H9 (cell line): ENCODE results near the gene SYNPO2. TPM values are rescaled to one million over a fixed set of nuclear protein-coding genes. Genes with fewer than 3 reads are reported as not detected.

Experiments used
- DNase-seq: peaks from one replicate; pipeline ENCODE4 v3.0.0-alpha.2; 2017
- H2AFZ ChIP-seq: one replicate; pipeline ENCODE4 v1.6.1; 2013; ENCODE audit warnings: mild to moderate bottlenecking, low read length, control low read depth, moderate library complexity
- H2AK5ac ChIP-seq: 2 replicates; pipeline ENCODE4 v1.6.1; 2013; ENCODE audit warnings: low read length, control low read depth, mixed read lengths; ENCODE audit not compliant: insufficient read length
- H2BK120ac ChIP-seq: one replicate; pipeline ENCODE4 v1.6.1; 2013; ENCODE audit warnings: low read depth, mild to moderate bottlenecking, low read length, control low read depth, inconsistent platforms; ENCODE audit not compliant: poor library complexity, severe bottlenecking
- H2BK12ac ChIP-seq: 2 replicates; pipeline ENCODE4 v1.6.1; 2013; ENCODE audit warnings: low read length, control low read depth, mixed read lengths, low read depth; ENCODE audit not compliant: insufficient read length
- H2BK15ac ChIP-seq: 2 replicates; pipeline ENCODE4 v1.6.1; 2013; ENCODE audit warnings: low read depth, low read length, control low read depth
- H2BK20ac ChIP-seq: one replicate; pipeline ENCODE4 v1.6.1; 2013; ENCODE audit warnings: low read depth, mild to moderate bottlenecking, low read length, control low read depth, inconsistent platforms; ENCODE audit not compliant: poor library complexity, severe bottlenecking
- H2BK5ac ChIP-seq: 2 replicates; pipeline ENCODE4 v1.6.1; 2013; ENCODE audit warnings: low read length, control low read depth, mixed read lengths; ENCODE audit not compliant: insufficient read length
- H3K14ac ChIP-seq: 2 replicates; pipeline ENCODE4 v1.6.1; 2013; ENCODE audit warnings: low read length, control low read depth; ENCODE audit not compliant: insufficient read depth
- H3K18ac ChIP-seq: 2 replicates; pipeline ENCODE4 v1.6.1; 2013; ENCODE audit warnings: low read depth, mild to moderate bottlenecking, mixed read lengths, low read length, control low read depth; ENCODE audit not compliant: insufficient read length
- H3K23ac ChIP-seq: 2 replicates; pipeline ENCODE4 v1.6.1; 2013; ENCODE audit warnings: low read length, control low read depth, mixed read lengths, low read depth; ENCODE audit not compliant: insufficient read length
- H3K23me2 ChIP-seq: 2 replicates; pipeline ENCODE4 v1.6.1; 2013; ENCODE audit warnings: low read depth, mild to moderate bottlenecking, mixed read lengths, low read length, control low read depth; ENCODE audit not compliant: insufficient read length, poor library complexity, severe bottlenecking
- H3K27ac ChIP-seq: 2 replicates; pipeline ENCODE4 v1.5.1; 2013; ENCODE audit warnings: low read length, control low read depth, mixed read lengths, low read depth; ENCODE audit not compliant: insufficient read length
- H3K27me3 ChIP-seq: 2 replicates; pipeline ENCODE4 v1.6.1; 2013; ENCODE audit warnings: low read length, control low read depth, inconsistent platforms; ENCODE audit not compliant: insufficient read depth
- H3K4ac ChIP-seq: 2 replicates; pipeline ENCODE4 v1.6.1; 2013; ENCODE audit warnings: low read depth, mild to moderate bottlenecking, control low read depth, inconsistent platforms, low read length, moderate library complexity
- H3K4me1 ChIP-seq: 2 replicates; pipeline ENCODE4 v1.6.1; 2013; ENCODE audit warnings: low read length, control low read depth, inconsistent platforms; ENCODE audit not compliant: insufficient read depth
- H3K4me2 ChIP-seq: 2 replicates; pipeline ENCODE4 v1.6.1; 2013; ENCODE audit warnings: low read length, control low read depth, mixed read lengths; ENCODE audit not compliant: insufficient read length, insufficient read depth
- H3K56ac ChIP-seq: 2 replicates; pipeline ENCODE4 v1.6.1; 2013; ENCODE audit warnings: low read depth, mild to moderate bottlenecking, mixed read lengths, low read length, control low read depth; ENCODE audit not compliant: insufficient read length
- H3K79me1 ChIP-seq: 2 replicates; pipeline ENCODE4 v1.6.1; 2013; ENCODE audit warnings: low read depth, mild to moderate bottlenecking, moderate library complexity, low read length, control low read depth, inconsistent platforms; ENCODE audit not compliant: insufficient read depth, poor library complexity, severe bottlenecking
- H3K79me2 ChIP-seq: 2 replicates; pipeline ENCODE4 v1.6.1; 2013; ENCODE audit warnings: low read length, control low read depth, inconsistent platforms; ENCODE audit not compliant: insufficient read depth
- H3K9ac ChIP-seq: 2 replicates; pipeline ENCODE4 v1.6.1; 2013; ENCODE audit warnings: low read length, control low read depth, mixed read lengths; ENCODE audit not compliant: insufficient read length; ENCODE audit errors: extremely low read depth
- H3K9me3 ChIP-seq: one replicate; pipeline ENCODE4 v1.6.1; 2013; ENCODE audit warnings: low read depth, low read length, inconsistent platforms; ENCODE audit not compliant: control insufficient read depth
- H3T11ph ChIP-seq: one replicate; pipeline ENCODE4 v1.6.1; 2013; ENCODE audit warnings: mild to moderate bottlenecking, low read length, control low read depth, inconsistent platforms
- H4K20me1 ChIP-seq: one replicate; pipeline ENCODE4 v1.6.1; 2013; ENCODE audit not compliant: control insufficient read depth, insufficient read length, insufficient read depth
- H4K5ac ChIP-seq: 2 replicates; pipeline ENCODE4 v1.6.1; 2013; ENCODE audit warnings: low read depth, mild to moderate bottlenecking, mixed read lengths, low read length, control low read depth; ENCODE audit not compliant: insufficient read length
- H4K8ac ChIP-seq: replicated peaks from 2 replicates; pipeline ENCODE4 v1.6.1; 2013; ENCODE audit warnings: low read length, control low read depth, mixed read lengths, low read depth; ENCODE audit not compliant: insufficient read length
- H4K91ac ChIP-seq: 2 replicates; pipeline ENCODE4 v1.6.1; 2013; ENCODE audit warnings: low read depth, mild to moderate bottlenecking, moderate library complexity, mixed read lengths, low read length, control low read depth; ENCODE audit not compliant: insufficient read length
- H3K27ac Mint-ChIP-seq, 3 experiments: 2 replicates in 2 of 3; 3 replicates in 1 of 3; pipeline ENCODE4 v1.8.0; 2020 to 2021; ENCODE audit warnings: mixed read lengths in 3 of 3, mild to moderate bottlenecking in 1 of 3, moderate library complexity in 1 of 3
- H3K27me3 Mint-ChIP-seq: 2 replicates; pipeline ENCODE4 v1.8.0; 2021; ENCODE audit warnings: low read depth, mild to moderate bottlenecking, moderate library complexity, mixed read lengths
- H3K36me3 Mint-ChIP-seq, 3 experiments: 2 replicates in 2 of 3; 3 replicates in 1 of 3; pipeline ENCODE4 v1.8.0; 2020 to 2021; ENCODE audit warnings: low read depth in 3 of 3, mixed read lengths in 3 of 3; ENCODE audit not compliant: insufficient read depth in 1 of 3
- H3K4me1 Mint-ChIP-seq, 2 experiments: 2 replicates each; pipeline ENCODE4 v1.8.0; 2020; ENCODE audit warnings: mixed read lengths in 2 of 2
- H3K4me3 Mint-ChIP-seq, 2 experiments: 2 replicates in 1 of 2; 3 replicates in 1 of 2; pipeline ENCODE4 v1.8.0; 2020 to 2021; ENCODE audit warnings: mild to moderate bottlenecking in 2 of 2, mixed read lengths in 2 of 2, moderate library complexity in 1 of 2
- H3K9me3 Mint-ChIP-seq, 2 experiments: 2 replicates in 1 of 2; 3 replicates in 1 of 2; pipeline ENCODE4 v1.8.0; 2020; ENCODE audit warnings: mild to moderate bottlenecking in 2 of 2, mixed read lengths in 2 of 2, moderate library complexity in 1 of 2
- CTCF ChIP-seq: fragments of 200-600 bp; sonication (generic); conservative IDR thresholded peaks from 3 replicates; pipeline ENCODE4 v1.8.0; 2021; ENCODE audit warnings: antibody characterized with exemption, mild to moderate bottlenecking
- WGBS: extraction: QIAGEN DNeasy Blood & Tissue Kit; methylation state at CpG from one replicate; pipeline ENCODE4 v1.1.7; 2013; ENCODE audit warnings: missing lambda C conversion rate, low lambda C conversion rate, mixed read lengths; ENCODE audit not compliant: insufficient read length; ENCODE audit errors: extremely low coverage; 5-methylcytosine and 5-hydroxymethylcytosine counted together
- total RNA-seq: library from RNA; stranded (reverse); gene quantifications from 2 replicates; pipeline ENCODE4 v1.2.1, GENCODE V29; 2021

SYNPO2 gene
- total RNA-seq, 1 experiment from 2014 or later = 1.1 TPM

- no peak overlapping the region for H3K27ac ChIP-seq
- no peak overlapping the region for H3K14ac ChIP-seq
- Mint-ChIP-seq H3K27me3 (no peaks in the 10 kb centered on the region), H3K4me1 (peaks cover 43 to 49% of the 10 kb centered on the region in 2 experiments), H3K9me3 (no peaks in the 10 kb centered on the region), H3K27ac (peak overlapping the region in 2 of 3 experiments; percentile 66 to 76; a peak in 4 of 7 replicates), H3K36me3 (no peaks in the 10 kb centered on the region; a peak in 2 of 7 replicates), H3K4me3 (no peak overlapping the region)
- H3K9ac ChIP-seq = no peak overlapping the region
- no peak for TF ChIP-seq CTCF
- H2BK120ac ChIP-seq = no peak overlapping the region
- no peak overlapping the region for H2BK15ac ChIP-seq
- H2BK20ac ChIP-seq = no peak overlapping the region
- H3K27me3 ChIP-seq = no peaks in the 10 kb centered on the region
- H3T11ph ChIP-seq = no peak overlapping the region
- H3K56ac ChIP-seq = no peak overlapping the region
- no peak overlapping the region for H4K91ac ChIP-seq
- H3K79me2 ChIP-seq = no peaks in the 10 kb centered on the region
- H3K23me2 ChIP-seq = peaks cover 3% of the 10 kb centered on the region
- peaks cover 6% of the 10 kb centered on the region; the same call in 1 of the 2 replicates for H3K4me1 ChIP-seq
- H3K18ac ChIP-seq = no peak overlapping the region
- H4K8ac ChIP-seq = no peak overlapping the region
- H2BK5ac ChIP-seq = no peak overlapping the region
- H2BK12ac ChIP-seq = no peak overlapping the region
- H3K23ac ChIP-seq = no peak overlapping the region
- no peaks in the 10 kb centered on the region for H4K20me1 ChIP-seq
- H2AFZ ChIP-seq = no peak overlapping the region
- no peaks in the 10 kb centered on the region for H3K9me3 ChIP-seq
- H2AK5ac ChIP-seq = no peak overlapping the region
- H4K5ac ChIP-seq = no peak overlapping the region
- no peak overlapping the region for H3K4me2 ChIP-seq
- DNase-seq = no peak
- no CpG with 5 or more reads among the region's 1 CpG for WGBS
- H3K79me1 ChIP-seq = no peaks in the 10 kb centered on the region
- no peak overlapping the region for H3K4ac ChIP-seq
Observed at GRCh38 chr4:118846979-118847378, 41.7 kb upstream of the SYNPO2 start.
